ENCODE data around the gene VASH1. TPM values are rescaled to one million over a fixed set of nuclear protein-coding genes. Genes with fewer than 3 reads are reported as not detected.

VASH1 gene
- total RNA-seq, 3 donors from 2014 or later (not counting 1 experiment from before 2014, with no cell fraction given), result 9.5 to 15.0 (median 13.5) TPM

DNA sequence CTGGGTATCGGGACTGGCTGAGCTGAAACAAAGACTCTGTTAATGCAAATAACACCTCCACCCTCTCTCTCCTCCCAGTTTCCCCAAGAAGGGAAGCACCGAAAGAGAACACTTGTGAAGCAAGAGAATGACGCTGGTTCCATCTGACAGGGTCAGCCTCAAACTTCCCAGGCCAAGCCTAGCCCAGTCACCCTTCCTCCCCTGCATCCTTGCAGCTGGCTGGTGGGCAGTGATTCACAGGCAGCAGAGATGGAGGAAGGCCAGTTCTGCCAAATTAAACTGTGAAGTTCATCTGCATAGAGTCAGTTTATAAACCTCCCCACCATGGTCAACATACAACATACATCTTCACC lies 67.7 kb downstream of the VASH1 start:
- TF ChIP-seq, protein P1, sequence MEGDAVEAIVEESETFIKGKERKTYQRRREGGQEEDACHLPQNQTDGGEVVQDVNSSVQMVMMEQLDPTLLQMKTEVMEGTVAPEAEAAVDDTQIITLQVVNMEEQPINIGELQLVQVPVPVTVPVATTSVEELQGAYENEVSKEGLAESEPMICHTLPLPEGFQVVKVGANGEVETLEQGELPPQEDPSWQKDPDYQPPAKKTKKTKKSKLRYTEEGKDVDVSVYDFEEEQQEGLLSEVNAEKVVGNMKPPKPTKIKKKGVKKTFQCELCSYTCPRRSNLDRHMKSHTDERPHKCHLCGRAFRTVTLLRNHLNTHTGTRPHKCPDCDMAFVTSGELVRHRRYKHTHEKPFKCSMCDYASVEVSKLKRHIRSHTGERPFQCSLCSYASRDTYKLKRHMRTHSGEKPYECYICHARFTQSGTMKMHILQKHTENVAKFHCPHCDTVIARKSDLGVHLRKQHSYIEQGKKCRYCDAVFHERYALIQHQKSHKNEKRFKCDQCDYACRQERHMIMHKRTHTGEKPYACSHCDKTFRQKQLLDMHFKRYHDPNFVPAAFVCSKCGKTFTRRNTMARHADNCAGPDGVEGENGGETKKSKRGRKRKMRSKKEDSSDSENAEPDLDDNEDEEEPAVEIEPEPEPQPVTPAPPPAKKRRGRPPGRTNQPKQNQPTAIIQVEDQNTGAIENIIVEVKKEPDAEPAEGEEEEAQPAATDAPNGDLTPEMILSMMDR (IDR thresholded peaks at IDR 0.05), result no peak
- Histone ChIP-seq H3K9me3 (ENCODE audit: control insufficient read depth, insufficient read depth, low read length) (no peaks in the 10 kb centered on the region), H3K27me3 (ENCODE audit: control insufficient read depth, insufficient read depth, low read length) (no peaks in the 10 kb centered on the region), H3K27ac (ENCODE audit: low read length) (no peak overlapping the region), H3K36me3 (ENCODE audit: control insufficient read depth, insufficient read depth, low read length) (no peaks in the 10 kb centered on the region), H3K4me3 (ENCODE audit: low read length) (no peak overlapping the region), H3K4me1 (ENCODE audit: control insufficient read depth, insufficient read depth, low read length) (no peaks in the 10 kb centered on the region)
- WGBS (ENCODE audit: insufficient coverage), result 86% methylated on average over 3 of the region's 3 CpGs
- DNase-seq (no peak), ATAC-seq (no peak)
- Mint-ChIP-seq H3K9me3 (no peaks in the 10 kb centered on the region), H3K4me3 (no peak overlapping the region), H3K27ac (no peak overlapping the region), H3K36me3 (no peaks in the 10 kb centered on the region), H3K27me3 (ENCODE audit: low read depth in 2 of 2) (peaks cover 3 to 10% of the 10 kb centered on the region in 2 donors), H3K4me1 (no peaks in the 10 kb centered on the region)
- intact Hi-C loops (cut with micrococcal nuclease), result no loop called here

- Mint-ChIP-seq H3K27me3 (ENCODE audit: low read depth in 2 of 2) (peaks cover 10 to 11% of the 10 kb centered on the region in 2 donors), H3K9me3 (no peaks in the 10 kb centered on the region), H3K4me1 (no peaks in the 10 kb centered on the region), H3K27ac (no peak overlapping the region), H3K4me3 (no peak overlapping the region), H3K36me3 (no peaks in the 10 kb centered on the region)
- Histone ChIP-seq H3K36me3 (ENCODE audit: control insufficient read depth, insufficient read depth, low read length) (no peaks in the 10 kb centered on the region), H3K4me3 (ENCODE audit: low read length) (no peak overlapping the region), H3K27me3 (ENCODE audit: control insufficient read depth, insufficient read depth, low read length) (no peaks in the 10 kb centered on the region), H3K27ac (ENCODE audit: low read length) (no peak overlapping the region), H3K4me1 (ENCODE audit: control insufficient read depth, insufficient read depth, low read length) (no peaks in the 10 kb centered on the region), H3K9me3 (ENCODE audit: control insufficient read depth, insufficient read depth, low read length) (no peaks in the 10 kb centered on the region)
- intact Hi-C loops (cut with micrococcal nuclease), result no loop called here
- no peak for DNase-seq
- TF ChIP-seq, protein P1 (IDR thresholded peaks at IDR 0.05), result no peak
- WGBS (ENCODE audit: insufficient coverage), result 80% methylated on average over 7 of the region's 7 CpGs
- no peak for ATAC-seq
Measured at GRCh38 chr14:76829650-76830421, 68.6 kb downstream of the VASH1 start.

- no peak overlapping the region for H3K27ac ChIP-seq (ENCODE audit: low read length)
- no peak overlapping the region for H3K4me3 Mint-ChIP-seq
- no peaks in the 10 kb centered on the region for H3K9me3 ChIP-seq (ENCODE audit: control insufficient read depth, insufficient read depth, low read length)
- H3K36me3 ChIP-seq (ENCODE audit: control insufficient read depth, insufficient read depth, low read length), result no peaks in the 10 kb centered on the region
- no peaks in the 10 kb centered on the region for H3K36me3 Mint-ChIP-seq
- DNase-seq (no peak), ATAC-seq (no peak)
- TF ChIP-seq, protein P1 (IDR thresholded peaks at IDR 0.05), result no peak
- 88% methylated on average over 4 of the region's 4 CpGs for WGBS (ENCODE audit: insufficient coverage)
- no peaks in the 10 kb centered on the region for H3K4me1 Mint-ChIP-seq
- no peak overlapping the region for H3K27ac Mint-ChIP-seq
- no peak overlapping the region for H3K4me3 ChIP-seq (ENCODE audit: low read length)
- H3K27me3 ChIP-seq (ENCODE audit: control insufficient read depth, insufficient read depth, low read length), result no peaks in the 10 kb centered on the region
- H3K9me3 Mint-ChIP-seq, result no peaks in the 10 kb centered on the region
- intact Hi-C loops (cut with micrococcal nuclease), result no loop called here
- peaks cover 8 to 10% of the 10 kb centered on the region in 2 donors for H3K27me3 Mint-ChIP-seq (ENCODE audit: low read depth in 2 of 2)
- H3K4me1 ChIP-seq (ENCODE audit: control insufficient read depth, insufficient read depth, low read length), result no peaks in the 10 kb centered on the region
Measured at GRCh38 chr14:76830556-76830955, 69.3 kb downstream of the VASH1 start.

DNA sequence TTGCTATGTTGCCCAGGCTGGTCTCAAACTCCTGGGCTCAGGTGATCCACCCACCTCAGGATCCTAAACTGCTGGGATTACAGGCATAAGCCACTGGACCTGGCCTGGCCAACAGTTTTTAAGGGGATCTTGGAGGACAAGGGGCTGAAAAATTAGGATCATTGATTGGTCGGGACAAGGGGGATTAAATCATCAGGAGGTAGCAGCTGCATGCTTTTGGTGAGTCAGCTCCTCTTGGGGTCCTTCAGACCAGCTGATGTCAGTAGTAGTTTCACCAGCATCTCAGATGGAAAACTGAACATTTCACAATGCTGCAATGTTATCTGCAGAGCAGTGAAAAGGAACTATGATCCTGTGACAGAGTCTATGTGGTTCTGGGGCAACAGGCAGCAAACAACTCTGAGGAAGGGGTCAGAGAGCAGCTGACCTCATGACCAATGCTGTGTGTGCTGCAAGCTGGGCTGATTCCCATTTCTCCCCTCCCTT lies 71.3 kb downstream of the VASH1 start:
- H3K9me3 ChIP-seq (ENCODE audit: control insufficient read depth, insufficient read depth, low read length), result no peaks in the 10 kb centered on the region
- ATAC-seq (no peak), DNase-seq (no peak)
- H3K27me3 ChIP-seq (ENCODE audit: control insufficient read depth, insufficient read depth, low read length), result no peaks in the 10 kb centered on the region
- Mint-ChIP-seq H3K27me3 (ENCODE audit: low read depth in 2 of 2) (peaks cover 8 to 10% of the 10 kb centered on the region in 2 donors), H3K36me3 (no peaks in the 10 kb centered on the region), H3K9me3 (no peaks in the 10 kb centered on the region), H3K27ac (no peak overlapping the region), H3K4me1 (no peaks in the 10 kb centered on the region), H3K4me3 (no peak overlapping the region)
- H3K27ac ChIP-seq (ENCODE audit: low read length), result no peak overlapping the region
- TF ChIP-seq, protein P1 (IDR thresholded peaks at IDR 0.05), result no peak
- 80% methylated on average over 1 of the region's 1 CpG for WGBS (ENCODE audit: insufficient coverage)
- intact Hi-C loops (cut with micrococcal nuclease), result no loop called here
- no peaks in the 10 kb centered on the region for H3K36me3 ChIP-seq (ENCODE audit: control insufficient read depth, insufficient read depth, low read length)
- H3K4me1 ChIP-seq (ENCODE audit: control insufficient read depth, insufficient read depth, low read length), result no peaks in the 10 kb centered on the region
- H3K4me3 ChIP-seq (ENCODE audit: low read length), result no peak overlapping the region
